ENCODE results near the gene TRIP12.
"Not testable (repeated sequence)": the region's sequence is repeated elsewhere in the genome, so short reads cannot be mapped to it uniquely, and the experiment has no call there.

Gene TRIP12

GRCh38 chr2:229943171-229943570 lies 21.4 kb upstream of the TRIP12 start:
- Histone ChIP-seq H3K9me3 (ENCODE audit: control insufficient read depth, insufficient read depth, low read length) (no peaks in the 10 kb centered on the region), H3K9ac (ENCODE audit: low read depth, low read length) (no peak overlapping the region), H3K27me3 (ENCODE audit: control insufficient read depth, insufficient read depth, low read length) (no peaks in the 10 kb centered on the region), H3K27ac (ENCODE audit: low read depth, low read length) (no peak overlapping the region), H3K36me3 (ENCODE audit: control insufficient read depth, insufficient read depth, low read length) (no peaks in the 10 kb centered on the region), H3K4me1 (ENCODE audit: control insufficient read depth, insufficient read depth, low read length) (no peaks in the 10 kb centered on the region; the same call in 1 of the 2 replicates), H3K4me3 (ENCODE audit: low read depth, low read length) (no peak overlapping the region)

- Histone ChIP-seq H3K9me3 (ENCODE audit: control insufficient read depth, insufficient read depth, low read length) (no peaks in the 10 kb centered on the region), H3K27ac (ENCODE audit: low read depth, low read length) (no peak overlapping the region), H3K9ac (ENCODE audit: low read depth, low read length) (no peak overlapping the region), H3K36me3 (ENCODE audit: control insufficient read depth, insufficient read depth, low read length) (no peaks in the 10 kb centered on the region), H3K4me3 (ENCODE audit: low read depth, low read length) (no peak overlapping the region), H3K4me1 (ENCODE audit: control insufficient read depth, insufficient read depth, low read length) (no peaks in the 10 kb centered on the region; the same call in 1 of the 2 replicates), H3K27me3 (ENCODE audit: control insufficient read depth, insufficient read depth, low read length) (no peaks in the 10 kb centered on the region)
Observed at GRCh38 chr2:229942671-229943070, 20.9 kb upstream of the TRIP12 start.

DNA sequence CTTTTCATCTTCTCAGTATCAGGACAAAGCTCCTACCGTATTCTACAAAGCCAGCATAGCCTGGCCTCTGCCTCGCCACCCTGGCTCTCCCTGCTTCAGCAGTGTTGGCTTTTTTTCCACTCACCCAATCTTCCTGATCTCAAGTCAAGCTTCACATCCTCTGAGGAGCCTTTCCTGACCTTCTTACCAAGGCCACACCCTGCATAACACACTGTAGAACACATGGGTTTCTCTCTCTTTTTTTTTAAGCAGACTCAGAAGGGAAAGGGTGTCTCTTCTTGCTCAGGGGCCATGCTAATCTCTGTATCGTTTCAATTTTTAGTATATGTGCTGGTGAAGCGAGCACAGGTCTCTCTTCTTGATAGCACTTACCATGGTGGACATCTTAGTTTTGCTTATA lies 15.7 kb upstream of the TRIP12 start:
- Histone ChIP-seq H3K27me3 (ENCODE audit: control insufficient read depth, insufficient read depth, low read length) (no peaks in the 10 kb centered on the region), H3K4me3 (ENCODE audit: low read depth, low read length) (no peak overlapping the region), H3K4me1 (ENCODE audit: control insufficient read depth, insufficient read depth, low read length) (no peaks in the 10 kb centered on the region), H3K36me3 (ENCODE audit: control insufficient read depth, insufficient read depth, low read length) (0 out of 2 replicates have a peak, but pooled peaks cover 6% of the 10 kb centered on the region), H3K9me3 (ENCODE audit: control insufficient read depth, insufficient read depth, low read length) (no peaks in the 10 kb centered on the region), H3K27ac (ENCODE audit: low read depth, low read length) (no peak overlapping the region), H3K9ac (ENCODE audit: low read depth, low read length) (no peak overlapping the region)

DNA sequence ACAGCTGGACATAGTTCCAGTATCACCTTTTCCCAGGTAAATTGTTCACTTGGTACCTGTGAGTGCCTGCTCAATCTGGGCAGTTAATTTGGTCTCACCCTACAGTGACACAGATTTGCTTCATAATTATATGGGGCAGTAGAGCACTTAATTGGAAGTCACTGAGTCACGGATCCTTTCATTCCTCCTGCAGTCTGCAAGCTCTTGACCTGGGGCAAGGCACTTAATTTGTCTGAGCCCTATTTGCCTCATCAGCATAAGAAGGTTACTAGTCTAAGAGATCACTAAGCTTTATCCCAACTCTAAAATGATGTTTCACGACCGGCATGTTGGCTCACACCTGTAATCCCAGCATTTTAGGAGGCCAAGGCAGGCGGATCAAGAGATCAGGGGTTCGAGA lies 9.4 kb upstream of the TRIP12 start:
- no peak overlapping the region for H3K27ac ChIP-seq (ENCODE audit: low read depth, low read length)
- H3K36me3 ChIP-seq (ENCODE audit: control insufficient read depth, insufficient read depth, low read length), result 0 out of 2 replicates have a peak, but pooled peaks cover 6% of the 10 kb centered on the region
- no peak overlapping the region for H3K4me3 ChIP-seq (ENCODE audit: low read depth, low read length)
- no peaks in the 10 kb centered on the region for H3K27me3 ChIP-seq (ENCODE audit: control insufficient read depth, insufficient read depth, low read length)
- H3K9me3 ChIP-seq (ENCODE audit: control insufficient read depth, insufficient read depth, low read length), result no peaks in the 10 kb centered on the region
- H3K9ac ChIP-seq (ENCODE audit: low read depth, low read length), result no peak overlapping the region
- H3K4me1 ChIP-seq (ENCODE audit: control insufficient read depth, insufficient read depth, low read length), result no peaks in the 10 kb centered on the region

DNA sequence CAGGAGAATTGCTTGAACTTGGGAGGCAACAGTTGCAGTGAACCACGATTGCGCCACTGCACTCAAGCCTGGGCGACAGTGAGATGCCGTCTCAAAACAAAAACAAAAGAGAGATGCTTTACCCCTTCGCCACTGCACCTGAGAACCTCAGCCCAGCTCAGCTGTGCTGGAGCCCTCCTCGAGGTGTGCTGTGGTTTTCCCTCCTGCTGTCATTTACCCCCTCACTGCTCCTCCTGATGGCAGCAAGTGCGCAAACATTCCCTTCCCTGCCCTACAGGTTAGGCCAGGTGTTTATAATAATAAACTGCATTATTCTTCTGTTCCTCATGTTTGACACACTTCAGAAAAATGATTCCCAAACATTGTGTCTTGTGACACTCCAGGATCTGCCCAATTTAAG lies 8.8 kb upstream of the TRIP12 start:
- no peaks in the 10 kb centered on the region for H3K27me3 ChIP-seq (ENCODE audit: control insufficient read depth, insufficient read depth, low read length)
- 0 out of 2 replicates have a peak, but pooled peaks cover 6% of the 10 kb centered on the region for H3K36me3 ChIP-seq (ENCODE audit: control insufficient read depth, insufficient read depth, low read length)
- H3K27ac ChIP-seq (ENCODE audit: low read depth, low read length), result no peak overlapping the region
- no peak overlapping the region for H3K9ac ChIP-seq (ENCODE audit: low read depth, low read length)
- no peaks in the 10 kb centered on the region for H3K9me3 ChIP-seq (ENCODE audit: control insufficient read depth, insufficient read depth, low read length)
- no peak overlapping the region for H3K4me3 ChIP-seq (ENCODE audit: low read depth, low read length)
- no peaks in the 10 kb centered on the region for H3K4me1 ChIP-seq (ENCODE audit: control insufficient read depth, insufficient read depth, low read length)

DNA sequence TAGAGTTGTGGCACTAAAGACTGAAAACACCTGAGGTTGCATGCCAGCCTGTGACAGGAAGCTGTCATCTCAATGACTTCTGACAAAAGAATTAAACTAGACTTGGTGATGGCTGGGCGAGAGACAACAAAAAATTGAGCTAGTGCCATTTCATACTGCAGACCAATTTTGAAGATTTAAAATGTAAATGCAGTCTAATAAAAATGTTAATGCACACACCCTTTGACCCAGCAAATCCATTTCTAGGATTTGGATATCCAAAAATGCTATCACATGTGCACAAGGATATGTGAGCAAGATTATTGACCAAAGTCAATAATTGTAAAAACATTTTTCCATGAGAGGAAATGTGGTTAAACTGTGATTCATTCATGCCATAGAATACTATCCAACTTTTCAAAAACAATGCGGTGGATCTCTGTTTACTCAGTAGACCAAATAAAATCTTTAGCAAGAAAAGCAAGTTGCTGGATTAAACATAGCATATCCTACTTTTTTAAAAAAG lies 6.1 kb upstream of the TRIP12 start:
- no peaks in the 10 kb centered on the region for H3K27me3 ChIP-seq (ENCODE audit: control insufficient read depth, insufficient read depth, low read length)
- H3K27ac ChIP-seq (ENCODE audit: low read depth, low read length), result no peak overlapping the region
- no peak overlapping the region for H3K4me3 ChIP-seq (ENCODE audit: low read depth, low read length)
- H3K9ac ChIP-seq (ENCODE audit: low read depth, low read length), result no peak overlapping the region
- no peaks in the 10 kb centered on the region for H3K9me3 ChIP-seq (ENCODE audit: control insufficient read depth, insufficient read depth, low read length)
- H3K36me3 ChIP-seq (ENCODE audit: control insufficient read depth, insufficient read depth, low read length), result no peaks in the 10 kb centered on the region
- no peaks in the 10 kb centered on the region for H3K4me1 ChIP-seq (ENCODE audit: control insufficient read depth, insufficient read depth, low read length)

DNA sequence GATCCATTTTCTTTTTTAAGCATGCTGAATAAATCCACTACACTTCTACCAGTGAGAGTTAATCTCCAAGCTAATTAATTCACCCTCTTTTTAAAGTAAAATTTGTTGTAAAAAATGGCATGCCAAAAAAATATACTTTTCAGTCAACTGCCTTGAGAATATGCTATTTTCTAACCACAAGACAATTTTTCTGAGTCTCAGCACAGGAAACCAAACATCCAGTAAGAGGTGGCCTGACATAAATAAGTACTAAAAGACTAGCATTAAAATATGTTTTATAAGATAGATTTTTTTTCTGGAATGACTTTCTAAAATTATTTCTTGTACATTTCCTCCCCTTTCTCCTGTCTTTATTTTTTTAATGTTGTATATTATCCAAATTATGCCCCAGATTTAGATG lies 3.4 kb upstream of the TRIP12 start:
- Histone ChIP-seq H3K27me3 (ENCODE audit: control insufficient read depth, insufficient read depth, low read length) (no peaks in the 10 kb centered on the region), H3K4me1 (ENCODE audit: control insufficient read depth, insufficient read depth, low read length) (no peaks in the 10 kb centered on the region), H3K9ac (ENCODE audit: low read depth, low read length) (no peak overlapping the region), H3K36me3 (ENCODE audit: control insufficient read depth, insufficient read depth, low read length) (no peaks in the 10 kb centered on the region), H3K27ac (ENCODE audit: low read depth, low read length) (no peak overlapping the region), H3K4me3 (ENCODE audit: low read depth, low read length) (no peak overlapping the region), H3K9me3 (ENCODE audit: control insufficient read depth, insufficient read depth, low read length) (no peaks in the 10 kb centered on the region)

DNA sequence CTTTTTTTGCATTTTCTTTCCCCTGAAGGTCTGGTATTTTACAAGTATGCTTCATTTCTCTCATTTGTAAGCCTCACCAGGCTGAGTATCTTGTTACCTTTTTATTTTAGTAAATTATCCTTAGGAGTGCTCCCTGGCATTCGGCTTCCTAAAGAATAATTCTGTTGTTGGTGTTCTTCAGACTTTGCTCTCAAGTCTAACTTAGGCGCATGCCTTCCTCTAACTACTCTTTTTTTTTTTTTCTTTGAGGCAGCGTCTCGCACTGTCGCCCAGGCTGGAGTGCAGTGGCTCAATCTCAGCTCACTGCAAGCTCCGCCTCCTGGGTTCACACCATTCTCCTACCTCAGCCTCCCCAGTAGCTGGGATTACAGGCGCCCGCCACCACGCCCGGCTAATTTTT lies 2.7 kb upstream of the TRIP12 start:
- not testable (repeated sequence) for H3K4me3 ChIP-seq (ENCODE audit: low read depth, low read length); H3K27ac ChIP-seq (ENCODE audit: low read depth, low read length); H3K27me3 ChIP-seq (ENCODE audit: control insufficient read depth, insufficient read depth, low read length); H3K36me3 ChIP-seq (ENCODE audit: control insufficient read depth, insufficient read depth, low read length); H3K4me1 ChIP-seq (ENCODE audit: control insufficient read depth, insufficient read depth, low read length); H3K9me3 ChIP-seq (ENCODE audit: control insufficient read depth, insufficient read depth, low read length); H3K9ac ChIP-seq (ENCODE audit: low read depth, low read length)

GRCh38 chr2:229922449-229923386 lies 909 bp upstream of the TRIP12 start, which contains the start of gene FBXO36:
Gene FBXO36 (plus strand): TSS chr2:229922503. CDS start chr2:229922514, 11 bp downstream.
- no peaks in the 10 kb centered on the region for H3K9me3 ChIP-seq (ENCODE audit: control insufficient read depth, insufficient read depth, low read length)
- peak within 1 kb of the TSS; percentile 61 for H3K9ac ChIP-seq (ENCODE audit: low read depth, low read length)
- H3K36me3 ChIP-seq (ENCODE audit: control insufficient read depth, insufficient read depth, low read length), result peaks cover 11% of the 10 kb centered on the region
- peak within 1 kb of the TSS; percentile 86 for H3K4me3 ChIP-seq (ENCODE audit: low read depth, low read length)
- no peaks in the 10 kb centered on the region for H3K4me1 ChIP-seq (ENCODE audit: control insufficient read depth, insufficient read depth, low read length)
- H3K27ac ChIP-seq (ENCODE audit: low read depth, low read length), result peak within 1 kb of the TSS; percentile 98
- H3K27me3 ChIP-seq (ENCODE audit: control insufficient read depth, insufficient read depth, low read length), result no peaks in the 10 kb centered on the region

- Histone ChIP-seq H3K27me3 (ENCODE audit: control insufficient read depth, insufficient read depth, low read length) (no peaks in the 10 kb centered on the region), H3K36me3 (ENCODE audit: control insufficient read depth, insufficient read depth, low read length) (peaks cover 21% of the 10 kb centered on the region), H3K4me1 (ENCODE audit: control insufficient read depth, insufficient read depth, low read length) (no peaks in the 10 kb centered on the region), H3K9ac (ENCODE audit: low read depth, low read length) (peak overlapping the region; percentile 48; the same call in 1 of the 2 replicates), H3K27ac (ENCODE audit: low read depth, low read length) (peak overlapping the region; percentile 98), H3K9me3 (ENCODE audit: control insufficient read depth, insufficient read depth, low read length) (no peaks in the 10 kb centered on the region), H3K4me3 (ENCODE audit: low read depth, low read length) (peak overlapping the region; percentile 86)
Observed at GRCh38 chr2:229921101-229921891, 513 bp downstream of the TRIP12 start.
